Loucy (cell line): ENCODE measurements around the gene SNAI1.
"Not testable (repeated sequence)": the region's sequence is repeated elsewhere in the genome, so short reads cannot be mapped to it uniquely, and the experiment has no call there.

Experiments
- CTCF ChIP-seq: fragments of 200-600 bp; sonication (generic); conservative IDR thresholded peaks from 2 replicates; pipeline ENCODE4 v1.5.1; 2014; ENCODE audit warnings: mild to moderate bottlenecking, antibody characterized with exemption, low read length
- EZH2phosphoT487 ChIP-seq: fragments of 200-600 bp; IDR thresholded peaks from 2 replicates; pipeline ENCODE4 v1.6.1; 2018; ENCODE audit warnings: antibody characterized with exemption, mild to moderate bottlenecking, moderate library complexity, borderline replicate concordance

DNA sequence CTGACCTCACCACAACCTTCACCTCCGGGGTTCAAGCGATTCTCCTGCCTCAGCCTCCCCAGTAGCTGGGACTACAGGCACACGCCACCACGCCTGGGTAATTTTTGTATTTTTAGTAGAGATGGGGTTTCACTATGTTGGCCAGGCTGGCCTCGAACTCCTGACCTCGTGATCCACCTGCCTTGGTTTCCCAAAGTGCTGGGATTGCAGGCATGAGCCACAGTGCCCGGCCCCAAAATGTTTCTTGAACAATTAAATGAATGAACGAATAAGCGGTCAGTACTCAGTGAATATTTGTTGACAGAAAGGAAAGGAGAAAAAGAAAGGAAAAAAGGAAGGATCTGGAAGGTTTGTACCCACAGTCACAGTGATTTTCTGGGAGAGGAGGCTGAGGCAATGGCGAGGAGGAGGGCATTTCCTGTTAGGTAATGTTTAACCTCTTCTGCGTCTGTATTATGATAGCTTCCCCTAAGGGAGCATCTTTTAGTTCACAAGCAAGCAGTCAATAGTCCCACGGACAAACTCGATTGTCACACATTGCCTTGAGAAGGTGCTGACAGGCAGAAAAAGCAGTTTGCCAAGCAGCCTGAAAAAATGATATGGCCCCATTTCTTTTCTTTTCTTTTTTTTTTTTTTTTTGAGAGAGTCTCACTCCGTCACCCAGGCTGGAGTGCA, 17.9 kb downstream of the SNAI1 start:
- not testable (repeated sequence) for TF ChIP-seq CTCF, EZH2phosphoT487
